ENCODE data around the gene SUPT16H. TPM values are rescaled to one million over a fixed set of nuclear protein-coding genes. Genes with fewer than 3 reads are reported as not detected.

SUPT16H gene
- total and polyA plus RNA-seq, 2 of the 8 experiments (the other 6 are each of a cell fraction or from before 2014, with no cell fraction given), result 138 to 201 TPM

DNA sequence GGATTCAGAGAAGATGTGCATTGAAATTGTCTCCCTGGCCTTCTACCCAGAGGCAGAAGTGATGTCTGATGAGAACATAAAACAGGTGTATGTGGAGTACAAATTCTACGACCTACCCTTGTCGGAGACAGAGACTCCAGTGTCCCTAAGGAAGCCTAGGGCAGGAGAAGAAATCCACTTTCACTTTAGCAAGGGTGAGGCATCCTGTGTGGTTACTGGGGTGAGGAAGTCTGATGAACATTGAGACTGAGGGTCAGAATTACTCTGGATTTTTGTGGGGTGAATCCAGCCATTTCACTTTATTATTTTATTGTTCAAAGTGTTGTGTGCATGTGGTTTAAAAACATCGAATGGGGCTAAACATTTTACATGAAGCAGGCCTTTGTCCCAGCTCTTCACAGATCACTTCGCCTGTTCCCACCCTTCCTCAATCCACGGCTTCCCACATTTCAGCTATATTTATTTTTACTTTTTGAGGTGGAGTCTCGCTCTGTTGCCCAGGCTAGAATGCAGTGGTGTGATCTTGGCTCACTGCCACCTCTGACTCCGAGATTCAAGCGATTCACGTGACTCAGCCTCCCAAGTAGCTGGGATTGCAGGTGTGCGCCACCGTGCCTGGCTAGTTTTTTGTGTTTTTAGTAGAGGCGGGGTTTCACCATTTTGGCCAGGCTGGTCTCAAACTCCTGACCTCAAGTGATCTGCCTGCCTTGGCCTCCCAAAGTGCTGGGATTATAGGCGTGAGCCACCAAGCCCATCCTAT, 40.6 kb downstream of the SUPT16H start:
- no peak overlapping the region for H2BK12ac ChIP-seq (ENCODE audit: low read depth, low read length)
- no peaks in the 10 kb centered on the region for H3K9me3 ChIP-seq (ENCODE audit: insufficient read depth in 2 of 2, low read depth in 1 of 2, low read length in 1 of 2)
- H2BK15ac ChIP-seq (ENCODE audit: low read length), result no peak overlapping the region
- no peak overlapping the region for H4K5ac ChIP-seq (ENCODE audit: insufficient read length, low read depth, low read length)
- no peak overlapping the region for H3K4me2 ChIP-seq (ENCODE audit: insufficient read depth in 1 of 2, low read depth in 2 of 2, low read length in 2 of 2)
- no peak overlapping the region for H3K14ac ChIP-seq (ENCODE audit: insufficient read length)
- no peak overlapping the region for H3K4ac ChIP-seq (replicated peaks; ENCODE audit: insufficient read length, low read depth, low read length)
- no peak overlapping the region for H4K8ac ChIP-seq (ENCODE audit: extremely low read depth, insufficient read depth, low read length)
- H3K18ac ChIP-seq (ENCODE audit: extremely low read depth, low read length), result no peak overlapping the region
- no peaks in the 10 kb centered on the region for H3K23me2 ChIP-seq (ENCODE audit: low read depth, low read length)
- ChIA-PET POLR2A (ENCODE audit: partially characterized antibody) (interaction anchor here (0.9 to 1.3 kb wide), 2 partner anchors 40 to 103 kb away, joined by 3 read pairs; no protein-coding TSS in a partner anchor), CTCF (ENCODE audit: partially characterized antibody) (interaction anchor here (1.1 to 1.4 kb wide), 2 partner anchors 23 to 71 kb away, joined by 3 to 4 read pairs; no protein-coding TSS in a partner anchor)
- H3K4me3 ChIP-seq (ENCODE audit: extremely low read depth in 1 of 4, insufficient read depth in 2 of 4, low read depth in 3 of 4, low read length in 4 of 4), result no peak overlapping the region
- H3K79me2 ChIP-seq (ENCODE audit: control insufficient read depth in 1 of 2, insufficient read depth in 2 of 2, low read length in 2 of 2), result no peaks in the 10 kb centered on the region
- no peak overlapping the region for H2BK20ac ChIP-seq (ENCODE audit: low read length)
- H4K20me1 ChIP-seq (replicated peaks in 1 of 2; ENCODE audit: control insufficient read depth in 1 of 2, insufficient read depth in 2 of 2, low read length in 2 of 2), result no peaks in the 10 kb centered on the region
- H3K36me3 ChIP-seq (ENCODE audit: control insufficient read depth in 2 of 4, insufficient read depth in 4 of 4, low read length in 3 of 4), result no peaks in the 10 kb centered on the region
- no peak for TF ChIP-seq FOSL1 (IDR thresholded peaks at IDR 0.05; ENCODE audit: insufficient read depth, low read depth, low read length)
- TF ChIP-seq TEAD4 (IDR thresholded peaks at IDR 0.05; ENCODE audit: low read depth, low read length), result no peak
- H3K4me1 ChIP-seq (replicated peaks in 1 of 4; ENCODE audit: control insufficient read depth in 3 of 4, insufficient read depth in 4 of 4, low read length in 3 of 4), result no peaks in the 10 kb centered on the region; a peak in 1 of 7 replicates
- no peak overlapping the region for H2AFZ ChIP-seq (ENCODE audit: low read length)
- H2BK5ac ChIP-seq (ENCODE audit: low read depth, low read length), result no peak overlapping the region
- no peak for DNase-seq (ENCODE audit: low read depth in 1 of 2, low spot score in 2 of 2)
- H3K79me1 ChIP-seq (ENCODE audit: low read depth, low read length), result no peaks in the 10 kb centered on the region
- no peak overlapping the region for H2AK5ac ChIP-seq (ENCODE audit: low read depth, low read length)
- 88% methylated on average over 13 of the region's 13 CpGs; no CpG with 5 or more reads in 1 of the 2 experiments for WGBS, 2 experiments (ENCODE audit: extremely low coverage in 1 of 2, insufficient coverage in 1 of 2, insufficient read length in 1 of 2, insufficient replicate concordance in 2 of 2, low coverage in 1 of 2, low lambda C conversion rate in 2 of 2, missing lambda C conversion rate in 1 of 2)
- no peak overlapping the region for H3K27ac ChIP-seq (ENCODE audit: low read depth, low read length)
- H3K27me3 ChIP-seq (replicated peaks in 1 of 4; ENCODE audit: control insufficient read depth in 3 of 4, extremely low read depth in 1 of 4, insufficient read depth in 3 of 4, low read length in 3 of 4), result no peaks in the 10 kb centered on the region
- H2BK120ac ChIP-seq (replicated peaks; ENCODE audit: low read depth, low read length), result no peak overlapping the region
- H3K9ac ChIP-seq (replicated peaks in 1 of 4; ENCODE audit: extremely low read depth in 1 of 4, low read depth in 3 of 4, low read length in 3 of 4), result no peak overlapping the region
- no peak for FAIRE-seq
- no peak overlapping the region for H3K23ac ChIP-seq (ENCODE audit: insufficient read length)
- H3K56ac ChIP-seq (replicated peaks; ENCODE audit: insufficient read length, low read depth, low read length), result no peak overlapping the region
- no peak overlapping the region for H4K91ac ChIP-seq (replicated peaks; ENCODE audit: insufficient read length, low read length)
